HL-60 (cell line): Measurements from ENCODE around the gene MYO15A.

ENCODE experiments used
- DNase-seq, 2 experiments: peaks; one replicate each; pipeline ENCODE4 v3.0.0-alpha.2; 2010 to 2020; ENCODE audit warnings: low read depth in 1 of 2, low spot score in 1 of 2
- H3K27ac ChIP-seq: fragments of 250-450 bp; sonication (Bioruptor Pico); replicated peaks from 2 replicates; pipeline ENCODE4 v1.5.1; 2020; ENCODE audit warnings: mild to moderate bottlenecking, moderate library complexity
- H3K27me3 ChIP-seq: fragments of 250-450 bp; sonication (Bioruptor Pico); 2 replicates; pipeline ENCODE4 v1.5.1; 2021; ENCODE audit warnings: mild to moderate bottlenecking, moderate library complexity; ENCODE audit not compliant: insufficient read depth, poor library complexity, severe bottlenecking
- H3K4me3 ChIP-seq: replicated peaks from 2 replicates; pipeline ENCODE4 v1.5.1; 2011; ENCODE audit warnings: mild to moderate bottlenecking, control low read depth, low read length; ENCODE audit not compliant: insufficient read depth
- GABPA ChIP-seq: IDR thresholded peaks from 2 replicates; pipeline ENCODE4 v1.6.1; 2012; ENCODE audit warnings: low read depth
- POLR2AphosphoS5 ChIP-seq: IDR thresholded peaks from 2 replicates; pipeline ENCODE4 v1.6.1; 2012; ENCODE audit warnings: low read depth
- REST ChIP-seq: IDR thresholded peaks from 2 replicates; pipeline ENCODE4 v1.6.1; 2012; ENCODE audit warnings: low read depth; ENCODE audit not compliant: insufficient replicate concordance
- SPI1 ChIP-seq: IDR thresholded peaks from 2 replicates; pipeline ENCODE4 v1.6.1; 2012; ENCODE audit warnings: low read depth, mild to moderate bottlenecking, borderline replicate concordance
- TF ChIP-seq, protein P1 (sequence below): IDR thresholded peaks from one replicate; pipeline ENCODE4 v1.5.1; 2011; ENCODE audit warnings: low read length, control low read depth, inconsistent platforms; ENCODE audit not compliant: insufficient read depth

MYO15A gene

GRCh38 chr17:18119166-18119745, 10.7 kb downstream of the MYO15A start:
- TF ChIP-seq GABPA (no peak), POLR2AphosphoS5 (no peak), SPI1 (no peak), REST (no peak)
- TF ChIP-seq, protein P1, sequence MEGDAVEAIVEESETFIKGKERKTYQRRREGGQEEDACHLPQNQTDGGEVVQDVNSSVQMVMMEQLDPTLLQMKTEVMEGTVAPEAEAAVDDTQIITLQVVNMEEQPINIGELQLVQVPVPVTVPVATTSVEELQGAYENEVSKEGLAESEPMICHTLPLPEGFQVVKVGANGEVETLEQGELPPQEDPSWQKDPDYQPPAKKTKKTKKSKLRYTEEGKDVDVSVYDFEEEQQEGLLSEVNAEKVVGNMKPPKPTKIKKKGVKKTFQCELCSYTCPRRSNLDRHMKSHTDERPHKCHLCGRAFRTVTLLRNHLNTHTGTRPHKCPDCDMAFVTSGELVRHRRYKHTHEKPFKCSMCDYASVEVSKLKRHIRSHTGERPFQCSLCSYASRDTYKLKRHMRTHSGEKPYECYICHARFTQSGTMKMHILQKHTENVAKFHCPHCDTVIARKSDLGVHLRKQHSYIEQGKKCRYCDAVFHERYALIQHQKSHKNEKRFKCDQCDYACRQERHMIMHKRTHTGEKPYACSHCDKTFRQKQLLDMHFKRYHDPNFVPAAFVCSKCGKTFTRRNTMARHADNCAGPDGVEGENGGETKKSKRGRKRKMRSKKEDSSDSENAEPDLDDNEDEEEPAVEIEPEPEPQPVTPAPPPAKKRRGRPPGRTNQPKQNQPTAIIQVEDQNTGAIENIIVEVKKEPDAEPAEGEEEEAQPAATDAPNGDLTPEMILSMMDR, result no peak
- H3K27ac ChIP-seq, result no peak overlapping the region
- H3K27me3 ChIP-seq, result no peaks in the 10 kb centered on the region
- DNase-seq, result no peak
- no peak overlapping the region for H3K4me3 ChIP-seq

GRCh38 chr17:18119938-18120337, 11.4 kb downstream of the MYO15A start:
- no peaks in the 10 kb centered on the region for H3K27me3 ChIP-seq
- no peak overlapping the region for H3K27ac ChIP-seq
- DNase-seq, result no peak
- no peak for TF ChIP-seq POLR2AphosphoS5
- TF ChIP-seq REST, result no peak
- TF ChIP-seq, protein P1, result no peak
- TF ChIP-seq GABPA, result no peak
- TF ChIP-seq SPI1, result no peak
- no peak overlapping the region for H3K4me3 ChIP-seq

GRCh38 chr17:18120461-18121017, 12.0 kb downstream of the MYO15A start:
- Histone ChIP-seq H3K27ac (no peak overlapping the region), H3K4me3 (no peak overlapping the region), H3K27me3 (no peaks in the 10 kb centered on the region)
- DNase-seq, result no peak
- TF ChIP-seq GABPA (no peak), POLR2AphosphoS5 (no peak), REST (no peak), SPI1 (no peak)
- TF ChIP-seq, protein P1, result no peak
